DOHH2 (cell line): Measurements from ENCODE around the gene KEL.

Source experiments
- CTCF ChIP-seq: fragments of 200-600 bp; sonication (generic); IDR thresholded peaks from one replicate; pipeline ENCODE4 v1.5.1; 2014; ENCODE audit warnings: antibody characterized with exemption, mild to moderate bottlenecking, low read depth, low read length; ENCODE audit not compliant: poor library complexity, severe bottlenecking
- EZH2phosphoT487 ChIP-seq: fragments of 200-600 bp; sonication (generic); IDR thresholded peaks from 2 replicates; pipeline ENCODE4 v1.6.1; 2017; ENCODE audit warnings: borderline replicate concordance, mild to moderate bottlenecking, antibody characterized with exemption, low read length, moderate library complexity, mixed read lengths

DNA sequence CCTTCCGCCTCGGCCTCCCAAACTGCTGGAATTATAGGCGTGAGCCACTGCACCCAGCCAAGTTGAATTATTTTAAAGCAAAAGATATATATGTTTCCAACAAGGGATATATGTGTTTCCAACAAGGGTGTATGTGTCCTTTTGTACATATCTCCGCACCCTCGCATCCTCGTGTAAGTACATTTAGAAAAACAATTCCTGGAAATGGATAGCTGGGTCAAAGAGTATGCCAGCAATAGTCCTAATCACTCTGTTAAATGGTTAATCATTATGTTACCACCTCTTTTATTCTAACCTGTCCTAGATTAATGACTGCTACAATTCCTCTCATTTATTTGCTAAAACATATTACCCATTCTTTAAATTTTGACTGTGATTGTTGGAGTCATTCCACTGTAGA is 36.8 kb upstream of the KEL start:
- TF ChIP-seq CTCF (no peak), EZH2phosphoT487 (no peak)
